Stimulated activated CD8-positive, alpha-beta memory T cell treated with anti-CD3 and anti-CD28 coated beads, Interleukin-12 subunit alpha, Interleukin-12 subunit beta, amount 100 ng/mL, for 24 hours (primary cell): ENCODE results near the gene OTOG.

ENCODE experiments used
- DNase-seq: peaks from one replicate; pipeline ENCODE4 v3.0.0-alpha.2; 2020; ENCODE audit errors: extremely low read depth

The OTOG gene

DNA sequence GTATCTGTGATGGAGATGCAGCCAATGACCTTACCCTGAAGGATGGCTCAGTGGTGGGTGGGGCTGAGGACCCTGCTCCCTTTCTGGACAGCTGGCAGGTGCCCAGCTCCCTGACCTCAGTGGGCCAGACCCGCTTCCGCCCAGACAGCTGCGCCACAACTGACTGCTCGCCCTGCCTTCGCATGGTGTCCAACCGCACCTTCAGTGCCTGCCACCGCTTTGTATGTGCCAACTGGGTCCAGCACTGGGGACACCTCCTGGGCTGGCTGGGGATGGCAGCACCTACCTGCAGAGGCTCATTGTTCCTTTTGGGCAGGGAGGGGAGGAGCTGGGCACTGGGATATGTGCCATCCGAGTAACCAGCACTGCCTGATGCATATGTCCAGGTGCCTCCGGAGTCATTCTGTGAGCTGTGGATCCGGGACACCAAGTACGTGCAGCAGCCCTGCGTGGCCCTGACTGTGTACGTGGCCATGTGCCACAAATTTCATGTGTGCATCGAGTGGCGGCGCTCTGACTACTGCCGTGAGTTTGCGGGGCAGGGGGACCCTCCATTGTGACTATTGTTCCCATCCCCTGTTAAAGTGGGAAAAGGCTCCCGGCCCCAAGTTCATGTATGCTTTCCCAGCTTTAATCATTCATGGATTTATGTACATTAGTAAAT lies 84.8 kb downstream of the OTOG start:
- DNase-seq, result no peak

GRCh38 chr11:17633279-17633986 lies 86.4 kb downstream of the OTOG start:
- no peak for DNase-seq

- no peak for DNase-seq
These were observed 87.1 kb downstream of the OTOG start for GRCh38 chr11:17633987-17634775.

- no peak for DNase-seq
These were observed 87.9 kb downstream of the OTOG start for GRCh38 chr11:17634776-17635550.

DNA sequence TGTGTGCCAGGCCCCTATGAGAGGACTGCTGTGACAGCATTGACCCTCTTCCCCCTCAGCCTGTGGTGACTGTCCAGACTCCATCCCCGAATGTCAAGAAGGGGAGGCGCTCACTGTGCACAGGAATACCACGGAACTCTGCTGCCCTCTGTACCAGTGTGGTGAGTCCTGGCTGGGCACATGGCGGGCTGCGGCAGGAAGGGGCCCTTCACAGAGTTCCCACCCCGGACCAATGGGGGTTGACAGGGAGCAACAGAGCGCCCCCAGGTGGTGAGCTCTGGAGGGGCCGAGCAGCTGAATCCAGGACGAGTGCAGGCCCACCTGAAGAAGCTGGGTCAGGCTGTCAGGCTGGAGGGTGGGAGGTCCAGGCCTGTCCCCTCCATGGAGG lies 88.5 kb downstream of the OTOG start:
- DNase-seq, result no peak

DNA sequence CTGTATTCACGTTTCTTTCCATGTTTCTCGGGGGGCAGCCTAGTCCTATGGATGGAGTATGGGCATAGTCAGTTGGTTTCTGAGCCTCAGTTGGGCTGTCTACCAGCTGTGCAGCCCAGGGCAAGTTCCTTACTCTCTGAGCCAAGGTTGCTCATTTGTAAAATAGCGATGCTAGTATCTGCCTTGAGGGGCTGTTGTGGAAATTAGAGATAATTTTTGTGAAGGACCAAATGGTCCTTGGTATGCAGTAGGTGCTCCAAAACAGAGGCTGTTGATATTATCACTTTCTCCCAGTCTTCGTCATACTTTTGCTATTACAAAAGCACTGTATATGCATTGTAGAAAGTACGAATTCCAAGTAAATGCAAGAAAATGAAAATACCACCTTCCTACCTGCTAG lies 89.7 kb downstream of the OTOG start:
- no peak for DNase-seq

DNA sequence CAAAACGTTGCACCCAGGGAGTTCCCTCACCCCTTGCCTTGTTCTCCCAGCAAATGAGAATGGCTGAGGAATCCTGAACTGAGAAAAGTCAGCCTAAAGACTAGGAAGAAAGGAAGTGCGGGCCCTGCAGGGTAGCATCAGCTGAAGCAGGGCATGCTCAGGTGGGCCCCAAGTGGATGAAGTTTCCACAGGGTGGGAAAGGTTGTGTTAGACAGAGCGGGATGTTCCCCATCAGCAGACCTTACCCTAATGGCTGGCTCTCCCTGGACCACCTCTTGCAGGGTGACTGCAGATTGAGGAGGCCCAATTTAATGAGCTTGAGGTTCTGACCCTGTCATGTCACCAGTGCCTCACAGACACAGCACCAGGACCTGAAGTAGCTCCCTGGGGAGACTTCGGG lies 90.8 kb downstream of the OTOG start:
- DNase-seq, result no peak

DNA sequence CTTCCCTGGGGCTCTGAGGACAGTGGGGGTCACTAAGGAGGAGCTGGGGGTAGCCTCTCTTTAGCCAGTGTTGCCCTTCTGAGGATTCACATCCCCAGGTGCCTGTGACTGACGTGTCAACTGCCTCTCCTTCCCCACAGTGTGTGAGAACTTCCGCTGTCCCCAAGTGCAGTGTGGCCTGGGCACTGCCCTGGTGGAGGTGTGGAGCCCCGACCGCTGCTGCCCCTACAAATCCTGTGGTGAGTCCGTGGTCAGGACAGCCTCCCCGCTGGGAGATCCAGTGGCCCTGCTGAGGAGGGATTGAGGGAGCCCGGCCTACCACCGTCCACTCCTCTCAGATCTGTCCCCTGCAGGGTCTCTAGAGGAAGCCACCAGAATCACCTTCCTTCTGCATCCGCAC lies 91.3 kb downstream of the OTOG start:
- DNase-seq, result no peak

DNA sequence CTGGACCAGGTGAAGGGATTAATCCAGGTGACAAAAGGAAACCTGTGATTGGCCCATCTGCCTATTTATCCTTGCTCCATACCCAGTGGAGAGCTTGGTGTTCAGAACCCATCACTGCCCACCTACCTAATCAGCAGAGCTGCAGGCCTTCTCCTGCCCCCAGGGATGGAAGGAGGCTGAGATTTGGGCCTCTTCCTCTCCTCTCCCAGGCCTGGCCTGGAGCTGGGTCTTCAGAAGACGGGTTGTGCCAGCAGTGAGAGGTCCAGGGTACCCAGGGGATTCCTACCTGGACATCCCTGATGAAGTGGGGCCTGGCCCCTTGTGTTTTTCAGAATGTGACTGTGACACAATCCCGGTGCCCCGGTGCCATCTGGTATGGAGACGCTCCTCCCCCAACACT lies 92.0 kb downstream of the OTOG start:
- no peak for DNase-seq

- no peak for DNase-seq
These were observed 92.7 kb downstream of the OTOG start for GRCh38 chr11:17639781-17640180.

- no peak for DNase-seq
These were observed 93.6 kb downstream of the OTOG start for GRCh38 chr11:17640493-17641164.

DNA sequence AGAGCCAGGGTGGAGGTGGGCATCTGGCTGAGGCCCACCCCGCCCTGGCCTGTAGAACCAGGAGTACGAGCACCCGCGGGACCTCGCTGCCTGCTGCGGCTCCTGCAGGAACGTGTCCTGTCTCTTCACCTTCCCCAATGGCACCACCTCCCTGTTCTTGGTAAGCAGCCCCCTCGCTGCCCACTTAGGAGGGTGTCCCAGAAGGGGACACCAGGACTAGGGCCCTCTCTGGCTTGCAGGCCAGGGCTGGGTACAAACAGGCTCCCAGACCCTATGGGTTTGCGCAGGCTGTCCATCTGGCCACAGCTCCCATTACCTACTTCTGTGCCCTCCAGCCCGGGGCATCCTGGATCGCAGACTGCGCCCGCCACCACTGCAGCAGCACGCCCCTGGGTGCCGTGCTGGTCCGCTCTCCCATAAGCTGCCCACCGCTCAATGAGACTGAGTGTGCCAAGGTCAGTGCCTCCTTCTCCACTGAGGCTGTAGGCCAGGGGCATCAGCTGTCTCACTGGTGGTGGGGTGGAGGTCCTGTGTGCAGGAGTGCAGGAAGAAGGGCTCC lies 94.8 kb downstream of the OTOG start:
- no peak for DNase-seq

- DNase-seq, result no peak
These were observed 95.3 kb downstream of the OTOG start for GRCh38 chr11:17642370-17642769.

GRCh38 chr11:17642980-17643379 lies 95.9 kb downstream of the OTOG start:
- no peak for DNase-seq

GRCh38 chr11:17643506-17644405 lies 96.7 kb downstream of the OTOG start:
- no peak for DNase-seq

- no peak for DNase-seq
These were observed 98.3 kb downstream of the OTOG start for GRCh38 chr11:17645190-17645970.

DNA sequence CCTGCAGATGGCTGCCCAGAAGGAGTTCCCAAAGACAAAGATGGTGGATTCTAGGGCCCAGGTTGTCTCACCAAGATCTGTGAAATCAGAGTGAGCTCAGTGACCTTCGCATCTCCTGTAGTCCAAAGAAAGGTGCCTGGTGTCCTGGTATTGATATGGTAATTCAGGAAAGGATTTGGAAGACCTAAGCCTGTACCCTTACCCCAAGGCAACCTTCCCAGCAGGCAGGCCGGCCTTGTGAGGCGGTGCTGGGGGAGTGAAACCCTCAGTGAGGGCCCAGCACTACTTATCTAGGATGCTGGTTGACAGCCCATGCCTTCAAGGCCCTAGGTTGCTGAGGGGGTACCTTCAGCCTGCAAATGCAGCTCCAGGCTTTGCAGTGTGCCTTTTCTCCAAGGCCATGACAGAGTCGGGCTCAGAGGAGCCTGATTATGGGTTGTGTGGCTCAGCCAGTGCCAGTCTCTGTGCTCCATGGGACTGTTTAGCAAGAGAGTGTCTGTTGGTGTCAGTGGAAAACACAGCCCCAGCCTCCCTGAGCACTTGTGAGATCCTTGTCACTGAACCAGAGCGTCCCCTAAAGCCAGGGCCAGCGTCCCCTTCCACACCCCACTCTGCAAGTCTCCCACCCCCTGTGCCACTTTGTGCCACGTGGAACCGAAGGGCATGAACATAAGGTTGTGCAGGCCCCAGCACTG lies 99.5 kb downstream of the OTOG start:
- DNase-seq, result no peak

DNA sequence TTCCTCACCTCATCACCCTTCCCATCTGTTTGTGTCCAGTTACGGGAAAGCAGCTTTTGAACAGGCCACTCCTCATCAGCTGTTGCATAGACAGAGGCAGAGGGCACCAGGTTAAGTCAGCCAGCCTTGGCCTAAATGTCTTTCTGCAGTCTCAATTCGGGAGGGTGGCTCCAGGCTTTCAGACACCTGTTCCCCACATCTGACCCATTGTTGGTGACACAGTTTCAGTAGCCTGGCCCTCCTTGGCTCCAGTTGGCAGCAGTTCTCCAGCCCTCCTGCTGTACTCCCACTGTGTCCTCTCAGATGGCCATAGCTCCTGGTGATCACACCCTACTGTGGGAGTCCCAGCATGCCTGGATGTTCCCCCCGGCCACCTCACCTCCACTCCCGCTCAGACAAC lies 101.5 kb downstream of the OTOG start:
- no peak for DNase-seq

- no peak for DNase-seq
These were observed 102.2 kb downstream of the OTOG start for GRCh38 chr11:17649261-17649660.
